Activated effector memory CD4-positive, alpha-beta T cell treated with anti-CD3 and anti-CD28 coated beads, Interleukin-2, amount 50 U/mL, for 16 hours (primary cell): ENCODE measurements around the gene RPTN.
"Not testable (repeated sequence)": the region's sequence is repeated elsewhere in the genome, so short reads cannot be mapped to it uniquely, and the experiment has no call there.

Experiments used
- DNase-seq: peaks from one replicate; pipeline ENCODE4 v3.0.0-alpha.2; 2020

RPTN gene

DNA sequence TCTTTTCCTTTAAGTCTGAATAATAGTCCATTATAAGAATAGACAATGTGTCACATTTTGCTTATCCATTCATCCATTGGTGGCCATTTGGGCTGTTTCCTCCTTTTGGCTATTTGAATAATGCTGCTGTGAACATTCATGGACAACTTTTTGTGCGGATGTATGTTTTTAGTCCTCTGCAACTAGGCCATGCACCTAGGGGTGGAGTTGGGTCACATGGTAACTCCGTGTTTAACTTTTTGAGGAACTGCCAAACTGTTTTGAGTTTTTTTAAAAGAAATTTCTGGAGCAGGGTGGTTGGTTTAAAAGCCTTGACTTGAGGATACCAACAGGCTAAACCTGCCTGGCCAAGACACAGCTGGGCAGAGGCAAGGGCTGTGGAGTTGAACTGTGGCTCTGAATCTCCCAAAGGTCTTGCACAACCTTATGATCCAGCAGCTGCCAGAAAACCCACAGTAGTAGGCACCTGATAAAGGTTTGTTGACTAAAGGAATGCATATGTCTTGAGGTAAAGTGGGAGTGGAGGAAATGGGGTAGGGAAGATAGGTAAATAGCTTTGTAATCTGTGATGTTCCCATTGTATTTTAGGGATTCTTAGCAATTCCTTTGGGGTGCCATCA lies 5.6 kb upstream of the RPTN start:
- DNase-seq, result no peak

DNA sequence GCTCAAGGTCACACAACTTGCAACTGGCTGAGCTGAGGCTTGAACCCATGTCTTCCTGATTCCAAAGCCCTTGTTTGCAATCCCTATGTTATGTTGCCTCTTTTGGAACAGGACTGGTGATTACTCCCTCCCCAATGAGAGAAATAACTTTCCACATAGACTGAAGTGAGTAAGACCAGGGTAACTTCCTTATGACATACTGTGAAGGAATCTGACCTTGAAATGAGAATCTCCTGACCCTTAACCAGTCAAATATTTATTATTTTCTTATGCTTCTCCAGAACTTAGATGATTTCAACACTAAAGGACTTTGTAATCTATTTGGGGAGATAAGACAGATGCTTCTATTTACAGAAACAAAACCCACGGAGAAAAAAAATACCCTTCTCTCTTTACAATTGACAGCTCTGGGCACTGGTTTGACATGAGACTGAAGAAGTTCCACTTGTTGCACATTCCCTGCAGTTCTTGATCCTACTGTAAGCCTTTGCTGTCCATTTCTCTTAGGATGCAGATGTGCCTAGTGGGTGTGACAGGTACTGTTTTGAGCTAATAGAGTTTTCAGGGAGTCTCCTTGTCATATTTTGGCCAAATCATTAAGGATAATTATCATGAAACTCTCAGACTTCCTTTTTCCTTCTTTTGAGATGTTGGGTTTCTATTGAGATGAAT lies 3.9 kb upstream of the RPTN start:
- no peak for DNase-seq

DNA sequence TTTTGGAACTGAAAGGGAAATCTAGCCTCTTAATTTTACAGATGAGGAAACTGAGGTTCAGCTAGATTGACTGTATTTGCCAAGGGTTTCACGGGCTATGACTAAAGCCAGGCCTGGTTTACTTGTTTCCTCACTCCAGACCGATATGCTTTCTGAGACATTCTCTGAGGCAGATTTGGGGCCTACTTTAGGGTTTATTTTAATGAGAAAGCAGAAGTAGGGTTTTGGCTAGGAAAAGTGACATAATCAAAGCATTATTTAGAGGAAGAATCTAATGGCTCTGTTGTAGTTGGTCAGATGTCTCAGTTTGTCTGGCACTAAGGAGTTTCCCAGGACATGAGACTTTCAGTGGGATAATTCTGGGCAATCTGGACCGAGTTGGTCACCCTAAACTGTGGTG lies 1.5 kb upstream of the RPTN start:
- DNase-seq, result no peak

DNA sequence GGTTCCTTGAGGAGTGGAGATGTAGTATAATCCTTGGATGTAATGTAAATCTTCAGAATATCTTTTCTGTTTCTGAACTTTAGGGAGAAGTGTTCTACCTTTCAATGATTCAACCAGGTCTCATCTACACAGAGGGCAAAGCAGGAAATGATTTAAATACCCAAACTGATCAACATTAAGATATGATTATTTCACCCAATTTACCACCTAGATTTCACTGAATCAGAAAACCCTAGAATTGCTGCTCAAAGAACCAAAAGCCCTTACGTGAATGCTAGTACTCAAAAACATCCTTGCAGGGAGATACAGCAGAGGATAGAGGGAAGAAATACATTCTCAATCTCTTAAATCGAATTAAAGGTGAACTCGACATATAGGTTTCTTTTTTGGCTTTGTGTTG lies 5.0 kb downstream of the RPTN start:
- DNase-seq, result no peak

DNA sequence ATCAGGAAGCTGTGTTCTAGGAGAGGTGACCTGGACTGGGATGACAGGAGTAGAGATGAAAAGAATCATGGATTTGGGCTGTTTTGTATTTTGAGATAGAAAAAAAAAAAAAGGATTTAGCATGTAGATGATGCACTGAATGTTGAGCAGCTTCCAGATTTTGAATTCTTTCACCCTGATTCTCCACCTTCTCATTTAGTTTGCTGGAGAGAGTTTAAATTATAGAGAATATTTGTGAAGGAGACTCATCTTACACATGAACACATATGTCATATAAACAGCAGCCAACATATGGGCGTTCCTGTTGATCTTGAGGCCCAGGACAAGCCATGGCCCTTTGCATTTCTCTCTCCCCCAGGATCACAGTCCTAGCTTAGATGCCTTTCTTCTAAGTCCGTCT lies 7.4 kb downstream of the RPTN start:
- DNase-seq, result no peak

DNA sequence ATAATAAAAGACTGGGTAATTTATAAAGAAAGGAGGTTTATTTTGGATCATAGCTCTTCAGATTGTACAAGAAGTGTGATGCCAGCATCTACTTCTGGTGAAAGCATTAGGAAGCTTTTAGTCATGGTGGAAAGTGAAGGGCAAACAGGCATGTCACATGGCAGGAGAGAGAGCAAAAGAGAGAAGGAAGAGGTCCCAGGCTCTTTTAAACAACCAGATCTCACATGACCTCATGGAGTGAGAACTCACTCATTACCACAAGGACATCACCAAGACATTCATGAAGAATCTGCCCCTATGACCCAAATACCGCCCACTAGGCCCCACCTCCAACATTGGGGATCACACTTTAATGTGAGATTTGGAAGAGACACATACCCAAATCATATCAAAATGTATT lies 10.0 kb downstream of the RPTN start:
- no peak for DNase-seq

DNA sequence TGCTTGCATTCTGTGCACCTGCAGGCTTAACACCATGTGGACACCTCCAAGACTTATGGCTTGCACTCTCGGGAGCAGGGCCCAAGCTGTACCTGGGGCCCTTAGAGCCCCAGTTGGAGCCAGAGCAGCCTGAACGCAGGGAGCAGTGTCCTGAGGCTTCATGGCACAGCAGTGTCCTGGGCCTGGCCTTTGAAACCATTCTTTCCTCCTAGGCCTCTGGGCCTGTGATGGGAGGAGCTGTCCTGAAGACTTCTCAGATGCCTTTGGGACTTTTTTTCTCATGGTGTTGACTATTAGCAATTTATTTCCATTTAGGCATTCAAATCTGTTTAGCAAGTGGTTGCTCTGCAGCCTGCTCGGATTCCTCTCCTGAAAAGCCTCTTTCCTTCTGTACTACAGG lies 11.0 kb downstream of the RPTN start:
- DNase-seq, result no peak

DNA sequence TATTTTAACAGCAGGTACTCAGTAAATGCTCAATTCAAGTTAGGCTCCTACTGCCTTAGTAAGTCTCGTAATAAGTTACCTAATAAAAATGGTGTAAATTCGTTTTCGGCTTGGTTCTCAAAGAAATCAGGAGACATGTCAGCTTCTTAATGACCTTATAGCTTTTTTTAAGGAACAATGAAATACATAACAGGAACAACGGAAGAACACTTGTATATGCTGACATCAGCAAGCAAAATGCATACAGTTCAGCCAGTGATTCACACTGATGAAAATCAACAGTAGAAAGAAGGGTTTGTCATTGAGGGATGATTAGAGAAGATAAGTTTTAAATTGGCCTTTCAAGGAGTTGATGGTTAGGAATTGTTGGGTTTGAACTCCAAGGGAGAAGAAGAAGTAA lies 13.3 kb downstream of the RPTN start:
- no peak for DNase-seq

DNA sequence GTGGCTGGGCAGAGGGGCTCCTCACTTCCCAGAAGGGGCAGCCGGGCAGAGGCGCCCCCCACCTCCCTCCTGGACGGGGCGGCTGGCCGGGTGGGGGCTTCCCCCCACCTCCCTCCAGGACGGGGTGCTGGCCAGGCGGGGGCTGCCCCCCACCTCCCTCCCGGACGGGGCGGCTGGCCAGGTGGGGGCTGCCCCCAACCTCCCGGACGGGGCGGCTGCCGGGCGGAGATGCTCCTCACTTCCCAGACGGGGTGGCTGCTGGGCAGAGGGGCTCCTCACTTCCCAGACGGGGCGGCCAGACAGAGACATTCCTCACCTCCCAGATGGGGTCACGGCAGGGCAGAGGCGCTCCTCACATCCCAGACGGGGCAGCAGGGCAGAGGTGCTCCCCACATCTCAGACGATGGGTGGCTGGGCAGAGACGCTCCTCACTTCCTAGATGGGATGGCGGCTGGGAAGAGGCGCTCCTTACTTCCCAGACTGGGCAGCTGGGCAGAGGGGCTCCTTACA lies 14.3 kb downstream of the RPTN start:
- DNase-seq, result not testable (repeated sequence)

DNA sequence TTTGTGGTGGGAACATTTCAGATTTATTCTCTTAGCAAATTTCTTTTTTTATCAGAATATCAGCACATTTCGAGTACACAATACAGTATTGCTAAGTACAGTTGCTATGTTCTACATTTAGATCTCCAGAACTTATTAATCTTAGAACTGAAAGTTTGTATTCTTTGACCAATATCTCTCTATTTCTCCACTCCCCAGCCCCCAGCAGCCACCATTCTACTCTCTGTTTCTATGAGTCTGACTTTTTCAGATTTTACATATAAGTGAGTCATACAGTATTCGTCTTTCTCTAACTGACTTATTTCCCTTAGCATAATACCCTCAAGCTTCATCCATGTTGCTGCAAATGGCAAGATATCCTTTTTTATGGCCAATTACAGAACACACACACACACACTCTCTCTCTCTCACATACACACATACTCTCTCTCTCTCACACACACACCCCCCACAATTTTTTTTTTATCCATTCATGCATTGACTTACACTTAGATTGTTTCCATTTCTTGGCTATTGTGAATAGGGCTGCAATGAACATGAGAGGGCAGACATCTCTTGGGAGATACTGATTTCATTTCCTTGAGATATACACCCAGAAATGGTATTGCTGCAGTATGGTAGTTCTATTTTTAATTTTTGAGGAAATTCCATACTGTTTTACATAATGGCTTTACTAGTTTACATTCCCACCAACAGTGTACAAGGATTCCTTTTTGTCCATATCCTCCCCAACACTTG lies 15.7 kb downstream of the RPTN start:
- no peak for DNase-seq

DNA sequence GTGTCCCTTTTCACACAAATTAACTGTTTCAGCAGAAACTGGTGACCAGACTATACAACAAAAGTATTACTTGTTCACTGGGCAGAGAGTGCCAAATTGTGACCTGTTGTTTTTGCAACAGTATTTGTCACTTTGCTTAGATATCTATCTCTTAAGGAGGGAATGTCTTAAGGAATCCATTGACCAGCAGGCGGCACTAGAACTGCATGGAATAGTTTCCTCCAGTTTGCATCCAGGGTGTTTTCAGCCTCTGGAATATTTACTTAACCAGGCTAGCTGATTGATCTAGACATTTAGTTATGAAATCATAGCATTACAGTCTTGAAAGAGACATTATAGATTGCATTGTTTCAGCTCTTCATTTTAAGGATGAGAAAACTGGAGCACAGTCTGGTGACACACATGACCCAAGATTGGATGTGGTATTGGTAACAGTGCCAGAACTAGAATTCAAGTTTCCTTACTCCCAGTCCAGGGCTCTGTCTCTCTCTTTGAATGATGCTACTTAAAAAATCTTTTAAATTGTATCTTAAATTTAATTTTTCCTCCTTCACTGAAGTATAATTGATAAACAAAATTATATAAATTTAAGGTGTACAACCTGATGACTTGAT lies 16.9 kb downstream of the RPTN start:
- no peak for DNase-seq

DNA sequence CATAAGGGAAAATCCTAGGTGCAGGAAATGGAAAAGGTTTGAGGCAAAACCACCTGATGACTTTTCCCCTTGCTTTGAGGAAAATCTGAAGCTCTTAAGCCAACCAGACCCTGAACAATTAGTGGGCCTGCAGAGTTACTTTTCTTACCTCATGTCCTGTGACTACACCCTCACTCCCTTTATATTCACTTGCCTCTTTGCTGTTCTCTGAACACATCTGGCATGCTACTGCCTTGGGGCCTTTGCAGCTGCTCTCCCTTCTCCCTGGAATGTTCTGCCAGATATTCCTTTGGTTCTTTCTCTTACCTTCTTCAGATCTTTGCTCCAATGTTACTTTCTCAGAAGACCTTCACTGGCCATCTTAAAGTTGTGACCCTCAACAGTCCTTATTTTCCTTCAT lies 21.8 kb downstream of the RPTN start:
- DNase-seq, result no peak

DNA sequence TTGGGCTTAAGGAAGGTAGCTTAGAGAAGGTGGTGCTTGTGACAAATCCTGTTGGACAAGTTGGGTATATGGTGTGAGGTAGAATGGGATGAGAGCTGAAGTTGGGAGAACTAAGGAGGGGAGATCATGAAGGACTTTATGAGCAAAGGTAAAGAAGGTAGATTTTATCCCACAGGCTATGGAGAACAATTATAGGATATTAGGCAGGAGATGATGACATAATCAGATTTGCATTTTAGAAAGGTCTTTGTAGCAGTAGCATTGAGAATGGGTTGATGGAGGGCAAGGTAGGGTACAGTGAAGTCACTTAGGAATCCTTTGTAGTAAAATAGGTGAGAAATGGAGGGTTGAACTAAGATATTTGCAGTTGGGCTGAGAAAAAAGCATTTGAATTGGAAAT lies 28.8 kb downstream of the RPTN start:
- no peak for DNase-seq

DNA sequence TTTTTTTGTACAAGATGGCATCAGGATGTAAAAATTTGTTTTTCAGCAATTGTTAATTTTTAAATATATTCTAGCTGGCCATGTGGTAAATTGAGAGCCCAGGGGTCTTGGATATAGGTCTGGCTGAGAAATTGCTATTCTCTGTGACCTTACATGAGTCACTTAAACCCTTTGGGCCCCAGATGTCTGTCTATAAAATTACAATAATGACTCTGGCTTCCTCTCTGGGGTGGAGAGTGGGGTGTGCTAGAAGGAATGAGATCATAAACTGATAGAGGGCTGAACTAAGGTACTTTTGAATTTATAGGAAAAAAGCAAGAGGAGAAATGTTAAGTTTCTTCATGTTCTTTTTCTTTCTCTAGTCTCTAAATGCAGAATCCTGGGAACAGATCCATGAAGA lies 31.4 kb downstream of the RPTN start:
- DNase-seq, result no peak

DNA sequence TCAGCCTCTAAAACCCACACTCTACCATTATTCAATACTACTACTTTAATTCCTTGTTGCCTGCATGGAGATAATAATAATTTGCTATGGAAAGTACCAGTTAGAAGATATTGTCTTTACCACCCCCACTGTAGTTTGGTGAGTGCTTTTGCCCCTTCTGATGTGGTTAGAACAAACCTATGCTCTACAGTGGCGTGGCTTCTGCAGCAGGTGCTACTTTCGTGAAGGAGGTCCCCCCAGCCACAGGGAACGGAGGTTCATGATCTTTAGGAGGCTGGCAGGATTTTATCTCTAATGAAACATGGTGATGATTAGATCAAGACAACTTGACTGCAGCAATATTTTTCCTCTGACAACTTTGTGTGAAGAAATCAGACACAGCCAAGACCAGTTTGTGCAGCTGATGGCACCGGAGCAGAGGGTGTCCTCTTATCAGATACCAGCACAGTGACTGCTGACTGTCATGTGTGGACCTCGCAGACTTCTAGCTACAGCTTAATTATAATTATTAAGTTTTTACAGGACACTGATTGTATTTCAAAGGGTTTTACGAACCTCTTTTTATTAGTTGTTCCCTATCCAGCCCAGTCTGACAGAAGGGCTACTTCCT lies 33.1 kb downstream of the RPTN start:
- DNase-seq, result no peak

DNA sequence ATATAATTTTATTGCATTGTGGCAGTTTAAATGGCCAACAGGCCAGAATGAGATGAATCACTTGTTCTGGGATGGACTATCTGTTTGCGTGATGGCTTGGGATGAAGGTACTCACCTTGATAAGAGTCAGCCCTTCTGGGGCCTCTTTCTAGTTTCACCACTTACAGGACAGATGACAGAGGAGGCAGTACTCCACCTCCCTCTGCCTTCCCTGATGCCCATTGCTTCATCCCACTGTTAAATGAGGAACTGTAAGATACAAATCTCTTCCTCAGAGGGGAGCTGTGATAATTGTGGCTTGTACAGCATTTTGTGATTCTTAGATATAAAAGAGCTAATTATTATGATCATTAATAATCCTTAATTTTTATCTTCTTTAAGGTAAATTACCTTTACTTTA lies 40.1 kb downstream of the RPTN start:
- DNase-seq, result no peak

DNA sequence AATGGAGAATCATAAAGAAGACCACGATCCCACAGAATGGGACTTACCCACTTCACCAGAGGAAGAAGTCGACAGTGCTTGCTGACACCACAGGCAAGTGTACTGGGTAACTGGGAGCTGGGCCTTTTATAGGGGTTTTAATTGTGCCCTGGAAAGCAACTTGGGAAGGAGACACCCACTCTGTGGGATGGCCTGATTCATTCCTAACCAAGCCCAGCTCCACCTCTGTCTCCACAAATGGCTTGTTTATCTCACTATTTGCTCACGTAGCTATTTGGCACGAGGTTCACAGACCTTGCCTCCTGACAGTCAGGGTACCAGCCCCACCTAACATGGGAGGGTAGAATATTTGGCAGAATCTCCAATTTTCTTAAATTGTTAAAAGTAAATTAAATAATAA lies 43.7 kb downstream of the RPTN start, which contains the start of gene TCHH:
Gene TCHH (minus strand): TSS at position 101 of the 400 bp plus-strand sequence. CDS start 1,364 bp downstream, outside the sequence.
- no peak for DNase-seq

DNA sequence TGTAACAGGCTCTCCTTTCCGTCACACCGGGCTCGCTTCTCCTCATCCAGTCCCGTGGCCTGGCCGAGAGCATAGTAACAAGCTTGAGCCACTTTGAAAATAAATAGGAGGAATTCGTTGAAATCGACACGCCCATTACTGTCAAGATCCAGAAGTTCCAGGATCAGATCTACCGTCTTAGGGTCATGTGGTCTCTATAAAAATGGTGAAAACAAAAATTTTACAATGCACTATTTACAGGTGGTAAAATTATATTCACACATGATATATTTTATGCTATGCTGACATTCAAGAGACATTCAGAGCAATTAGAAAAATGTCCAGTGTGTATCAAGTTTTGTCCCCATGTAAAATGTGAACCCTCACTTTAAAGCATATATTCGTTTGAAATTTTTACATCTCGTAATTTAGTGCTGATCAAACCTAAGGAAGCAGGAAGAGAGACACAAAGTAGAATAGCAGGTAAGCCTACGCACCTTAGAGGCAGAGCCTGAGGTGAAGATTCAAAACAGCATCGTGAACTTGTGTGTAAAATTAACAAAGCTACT lies 46.1 kb downstream of the RPTN start:
- DNase-seq, result no peak

DNA sequence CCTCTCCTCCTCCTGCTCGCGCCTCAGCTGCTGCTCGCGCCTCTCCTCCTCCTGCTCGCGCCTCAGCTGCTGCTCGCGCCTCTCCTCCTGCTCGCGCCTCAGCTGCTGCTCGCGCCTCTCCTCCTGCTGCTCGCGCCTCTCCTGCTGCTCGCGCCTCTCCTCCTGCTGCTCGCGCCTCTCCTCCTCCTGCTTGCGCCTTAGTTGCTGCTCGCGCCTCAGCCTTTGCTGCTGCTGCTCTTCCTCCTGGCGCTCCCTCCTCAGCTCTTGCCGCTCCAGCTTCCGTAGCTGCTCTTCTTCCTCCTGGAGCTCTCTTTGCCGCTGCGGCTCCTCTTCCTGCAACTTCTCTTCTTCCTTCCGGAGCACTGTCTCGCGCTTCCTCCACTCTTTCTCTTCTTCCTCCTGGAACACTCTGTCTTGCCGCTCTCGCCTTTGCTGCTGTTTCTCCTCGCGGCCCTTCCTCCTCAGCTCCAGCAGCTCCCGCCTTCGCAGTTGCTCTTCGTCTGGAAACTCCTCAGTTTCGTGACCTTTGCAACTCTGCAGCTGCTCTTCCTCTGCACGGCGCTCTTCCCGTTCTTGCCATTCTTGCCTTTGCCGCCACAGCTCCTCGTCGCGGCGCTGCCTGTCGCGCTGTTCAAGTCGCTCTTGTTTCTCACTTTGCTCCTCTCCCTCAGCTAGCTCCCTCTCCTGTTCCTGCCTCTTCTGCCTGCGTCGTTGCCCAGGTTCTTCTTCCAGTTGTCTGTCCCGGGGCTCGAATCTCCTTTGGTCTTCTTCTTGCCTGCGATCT lies 46.7 kb downstream of the RPTN start:
- DNase-seq, result no peak

DNA sequence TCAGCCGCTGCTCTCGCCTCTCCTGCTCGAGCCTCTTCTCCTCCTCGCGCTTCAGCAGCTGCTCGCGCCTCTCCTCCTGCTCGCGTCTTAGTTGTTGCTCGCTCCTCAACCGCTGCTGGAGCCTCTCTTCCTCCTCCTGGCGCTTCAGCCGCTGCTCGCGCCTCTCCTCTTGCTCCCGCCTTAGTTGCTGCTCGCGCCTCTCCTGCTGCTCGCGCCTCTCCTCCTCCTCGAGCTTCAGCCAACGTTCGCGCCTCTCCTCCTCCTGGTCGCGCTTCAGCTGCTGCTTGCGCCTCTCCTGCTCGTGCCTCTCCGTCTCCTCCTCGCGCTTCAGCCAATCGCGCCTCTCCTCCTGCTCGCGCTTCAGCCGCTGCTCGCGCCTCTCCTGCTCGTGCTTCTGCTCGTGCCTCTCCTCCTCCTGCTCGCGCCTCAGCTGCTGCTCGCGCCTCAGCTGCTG lies 47.5 kb downstream of the RPTN start:
- DNase-seq, result peak; percentile 66

DNA sequence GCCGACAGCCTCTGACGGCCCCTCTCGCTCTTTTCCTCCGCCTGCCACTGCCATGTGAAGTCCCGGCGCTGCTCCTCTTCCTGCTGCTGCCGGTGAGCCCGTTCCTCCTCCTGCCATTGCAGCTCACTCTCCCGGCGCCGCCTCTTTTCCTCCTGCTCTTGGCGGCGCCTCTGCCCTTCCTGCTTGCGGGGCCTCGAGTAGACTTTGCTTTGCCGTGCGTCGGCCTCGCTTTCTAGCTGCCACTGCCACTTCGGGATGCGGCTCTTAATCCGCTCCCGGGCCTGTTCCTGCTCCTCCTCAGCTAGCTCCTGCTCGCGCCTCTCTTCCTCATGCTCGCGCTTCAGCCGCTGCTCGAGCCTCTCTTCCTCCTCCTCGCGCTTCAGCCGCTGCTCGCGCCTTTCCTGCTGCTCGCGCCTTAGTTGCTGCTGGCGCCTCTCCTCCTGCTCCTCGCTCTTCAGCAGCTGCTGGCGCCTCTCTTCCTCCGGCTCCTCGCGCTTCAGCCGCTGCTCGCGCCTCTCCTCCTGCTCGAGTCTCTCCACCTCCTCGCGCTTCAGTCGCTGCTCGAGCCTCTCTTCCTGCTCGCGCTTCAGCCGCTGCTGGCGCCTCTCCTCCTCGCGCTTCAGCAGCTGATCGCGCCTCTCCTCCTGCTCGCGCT lies 48.0 kb downstream of the RPTN start:
- DNase-seq, result peak; percentile 65
